ENCODE measurements around the gene CHURC1.

CHURC1 gene

GRCh38 chr14:64940336-64940910 lies 26.2 kb downstream of the CHURC1 start:
- DNase-seq = no peak

DNA sequence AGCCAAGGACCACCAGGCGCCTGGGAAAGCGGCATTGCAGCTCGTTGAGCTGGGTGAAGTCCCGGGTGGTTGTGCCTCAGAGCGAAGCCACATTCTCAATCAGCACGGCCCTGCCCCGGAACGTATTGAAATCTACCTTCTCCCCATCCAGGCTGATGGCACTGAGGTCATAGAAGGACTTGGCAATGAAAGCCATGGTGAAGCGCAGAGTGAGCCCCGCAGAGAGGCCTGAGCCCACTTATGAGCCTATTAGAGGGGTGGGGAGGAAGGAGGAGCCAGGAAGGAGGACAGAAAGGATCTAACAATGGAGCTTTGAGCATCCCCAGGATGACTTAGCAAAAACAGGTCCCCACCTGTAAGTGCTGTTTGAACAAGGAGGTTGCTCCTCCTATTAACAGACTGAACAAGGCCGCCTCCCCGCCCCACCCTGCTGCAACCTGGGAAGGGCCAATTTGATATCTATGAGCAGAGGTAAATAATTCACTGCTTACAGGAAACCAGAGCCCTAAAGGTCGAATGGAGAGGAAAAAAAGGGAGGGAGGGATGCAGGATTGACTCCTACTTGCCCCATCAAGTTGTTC lies 28.4 kb downstream of the CHURC1 start, which contains the start of gene GPX2:
GPX2 (minus strand) TSS at position 215 of the 581 bp plus-strand sequence; CDS start at position 196, 19 bp downstream.
- no peak for DNase-seq

DNA sequence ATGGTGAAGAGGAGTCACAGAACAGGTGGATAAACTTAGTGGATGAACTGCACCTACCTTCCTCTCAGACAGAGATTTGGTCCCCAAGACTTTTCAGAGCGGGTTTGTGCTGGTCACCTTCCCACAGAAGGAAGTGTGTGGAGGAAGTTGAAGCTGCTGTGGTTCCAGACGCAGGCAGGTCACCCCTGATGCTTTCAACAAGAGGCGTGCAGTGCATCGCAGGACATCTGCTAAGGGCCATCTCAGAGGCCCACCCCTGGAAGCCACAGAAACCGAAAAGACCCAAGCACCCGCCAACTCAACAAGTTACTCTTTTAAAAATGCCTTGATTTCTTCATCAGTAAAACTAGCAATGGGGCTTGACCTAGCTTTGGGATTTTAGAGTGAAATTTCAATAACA lies 29.3 kb downstream of the CHURC1 start:
- no peak for DNase-seq

- no peak for DNase-seq
These were observed 29.8 kb downstream of the CHURC1 start for GRCh38 chr14:64944041-64944440.

DNA sequence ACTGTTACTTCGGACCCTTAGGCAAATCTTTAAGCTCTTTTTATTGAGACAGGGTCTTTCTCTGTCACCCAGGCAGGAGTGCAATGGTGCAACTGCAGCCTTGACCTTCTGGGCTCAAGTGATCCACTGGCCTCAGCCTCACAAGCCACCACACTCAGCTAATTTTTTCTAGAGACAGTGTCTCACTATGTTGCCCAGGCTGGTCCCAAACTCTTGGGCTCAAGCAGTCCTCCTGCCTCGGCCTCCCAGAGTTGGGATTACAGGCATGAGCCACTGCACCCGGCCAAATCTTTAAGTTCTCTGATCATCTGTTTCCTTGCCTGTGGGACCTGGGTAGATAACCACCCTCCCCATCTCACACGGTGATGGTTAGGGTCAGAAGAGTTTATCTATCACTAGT lies 30.6 kb downstream of the CHURC1 start:
- no peak for DNase-seq

GRCh38 chr14:64945431-64946178 lies 31.4 kb downstream of the CHURC1 start:
- DNase-seq = no peak

DNA sequence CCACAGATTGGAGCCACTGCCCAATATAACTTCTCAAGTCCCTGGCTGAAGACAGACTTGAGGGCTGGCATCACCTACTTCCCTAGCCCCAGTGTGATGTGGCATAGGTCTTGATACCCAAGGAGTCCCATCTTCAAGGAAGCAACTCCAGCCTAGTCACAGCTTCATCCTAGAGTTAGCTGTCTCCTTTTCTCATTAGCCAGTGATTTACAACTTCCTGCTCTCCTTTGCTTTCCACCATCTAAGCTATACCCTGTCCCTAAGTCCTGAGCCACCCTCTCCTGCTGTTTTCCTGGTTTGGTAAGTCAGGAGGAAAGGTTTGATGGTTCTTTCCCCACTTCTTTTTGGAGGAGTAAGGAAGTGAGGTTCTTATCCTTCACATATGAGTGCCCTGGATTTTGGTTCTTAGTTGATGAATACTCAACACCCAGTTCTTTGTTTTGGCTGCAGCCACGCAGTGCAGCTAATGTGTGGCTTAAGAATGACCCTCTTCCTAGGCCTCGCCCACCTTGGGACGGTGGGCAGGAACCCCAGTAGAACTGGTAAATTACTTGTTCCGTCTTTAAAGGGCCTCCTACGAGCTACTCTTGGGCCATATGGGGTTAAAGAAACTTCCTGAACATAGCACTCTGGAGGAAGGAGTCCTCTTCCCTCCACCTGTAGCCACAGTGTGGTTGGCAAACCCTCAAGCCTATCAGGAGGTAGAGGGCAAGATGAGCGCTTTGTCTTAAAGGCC lies 32.2 kb downstream of the CHURC1 start:
- DNase-seq = no peak

GRCh38 chr14:64947710-64948611 lies 33.7 kb downstream of the CHURC1 start:
- DNase-seq = no peak

DNA sequence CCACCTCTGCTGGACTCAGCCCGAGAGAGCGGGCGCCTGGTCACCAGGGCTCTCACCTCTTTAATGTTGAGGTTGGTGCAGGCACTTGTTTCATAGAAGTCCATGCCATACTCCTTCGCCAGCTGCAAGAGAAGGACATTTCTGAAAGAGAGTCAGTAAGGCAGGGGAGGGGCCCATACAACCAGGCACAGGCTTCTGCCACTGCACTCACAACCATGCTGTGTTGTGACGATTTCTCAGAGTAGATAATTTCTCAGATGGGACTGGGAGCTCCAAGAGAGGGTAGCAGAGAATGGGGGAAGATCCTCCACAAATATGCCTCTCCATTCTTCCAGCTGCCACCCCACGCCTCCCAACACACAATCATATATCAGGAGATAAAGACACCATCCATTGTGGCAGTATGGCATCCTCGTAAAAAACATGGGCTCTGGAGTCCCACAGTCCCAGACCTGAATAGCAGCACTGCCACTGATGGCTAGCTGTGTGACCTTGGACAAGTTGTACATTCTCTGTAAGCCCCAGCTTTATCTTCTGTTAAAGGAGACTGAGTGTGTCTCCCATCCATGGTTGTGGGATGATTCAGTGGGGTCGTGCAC lies 34.5 kb downstream of the CHURC1 start:
- no peak for DNase-seq

DNA sequence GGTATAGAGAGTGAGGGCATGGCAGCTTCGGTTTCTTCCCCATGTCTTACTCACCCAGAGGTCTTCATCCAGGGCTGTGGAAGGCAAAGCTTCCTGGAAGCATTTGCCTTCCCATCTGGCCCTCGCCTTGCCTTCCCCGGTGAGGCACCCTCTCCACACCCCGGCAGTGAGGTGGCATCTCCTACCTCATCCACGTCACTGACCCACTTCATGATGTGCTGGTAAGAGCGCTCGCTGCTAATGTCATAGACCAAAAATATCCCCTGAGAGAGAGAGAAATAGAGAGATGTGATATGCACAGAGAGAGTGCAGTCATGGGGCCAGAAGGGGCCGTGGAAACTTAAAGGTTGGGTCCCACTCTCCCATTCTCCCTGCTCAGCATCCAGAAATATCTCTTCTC lies 36.6 kb downstream of the CHURC1 start:
- no peak for DNase-seq

DNA sequence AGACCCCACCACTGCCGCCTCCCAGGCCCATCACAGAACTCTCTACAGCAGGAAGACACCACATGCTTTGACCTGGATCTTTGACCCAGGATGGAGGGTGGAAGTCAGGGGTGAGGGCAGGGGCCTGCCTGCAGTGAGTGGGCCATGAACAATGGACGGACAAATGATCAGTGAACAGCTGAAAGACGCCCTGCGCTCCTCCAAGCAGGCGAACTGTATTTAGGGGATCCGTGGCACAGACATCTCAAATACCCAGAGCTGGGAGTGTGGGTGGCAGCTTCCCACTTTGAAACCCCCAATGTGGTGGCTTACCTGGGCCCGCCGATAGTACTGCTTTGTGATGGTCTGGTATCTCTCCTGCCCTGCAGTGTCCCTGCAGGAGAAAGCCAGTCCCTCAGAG lies 37.0 kb downstream of the CHURC1 start:
- DNase-seq = no peak

DNA sequence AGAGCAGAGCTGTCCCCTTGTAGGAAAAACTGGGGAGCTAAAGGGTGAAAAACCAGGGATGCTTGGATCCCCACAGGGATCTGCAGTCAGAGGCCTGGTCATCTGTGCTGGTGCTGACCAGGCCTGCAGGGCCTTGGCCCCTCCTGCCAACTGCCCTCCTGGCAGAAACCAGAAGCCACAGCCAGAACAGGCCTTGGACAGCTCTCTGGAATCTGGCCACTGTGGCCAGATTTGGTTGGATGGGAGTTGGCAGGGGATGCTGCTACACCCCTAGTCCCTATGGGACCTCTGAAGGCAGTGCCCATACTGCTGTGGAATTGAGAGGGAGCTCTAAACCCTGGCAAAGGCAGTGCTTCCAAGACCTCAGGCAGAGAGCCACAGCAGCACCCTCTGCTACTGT lies 37.5 kb downstream of the CHURC1 start:
- no peak for DNase-seq

DNA sequence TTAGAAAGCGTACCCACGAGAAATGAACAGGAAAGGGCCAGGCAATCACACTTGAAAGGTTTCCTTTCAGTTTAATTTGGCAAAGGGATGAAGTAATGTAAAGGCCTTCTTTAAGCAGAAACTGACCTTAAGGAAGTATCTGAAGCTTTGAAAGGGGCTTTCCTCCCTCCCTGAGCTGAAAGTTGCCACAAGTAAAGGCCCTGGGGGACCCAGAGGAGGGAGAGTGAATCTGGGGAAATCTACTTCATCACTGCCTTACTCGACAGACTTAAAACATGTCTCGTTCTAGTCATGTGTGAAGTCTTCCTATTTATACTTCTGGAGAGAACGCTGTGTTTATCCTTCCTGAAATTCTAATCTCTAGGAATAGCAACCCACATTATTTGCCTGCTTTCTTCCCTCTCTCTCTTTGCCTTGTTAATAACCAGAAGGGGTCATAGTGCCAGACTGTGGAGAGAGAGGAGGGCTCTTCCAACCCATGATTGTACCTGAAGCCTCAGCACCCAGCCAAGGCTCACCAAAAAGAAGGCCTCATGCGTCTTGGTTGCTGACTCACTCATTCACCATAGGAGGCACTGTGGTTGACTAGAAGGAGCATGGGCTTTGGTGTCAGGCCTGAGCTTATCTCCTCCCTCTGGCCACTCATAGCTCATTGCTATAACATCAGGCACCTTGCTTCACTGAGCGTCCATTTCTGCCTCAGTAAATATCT lies 38.5 kb downstream of the CHURC1 start:
- peak; percentile 64 for DNase-seq

DNA sequence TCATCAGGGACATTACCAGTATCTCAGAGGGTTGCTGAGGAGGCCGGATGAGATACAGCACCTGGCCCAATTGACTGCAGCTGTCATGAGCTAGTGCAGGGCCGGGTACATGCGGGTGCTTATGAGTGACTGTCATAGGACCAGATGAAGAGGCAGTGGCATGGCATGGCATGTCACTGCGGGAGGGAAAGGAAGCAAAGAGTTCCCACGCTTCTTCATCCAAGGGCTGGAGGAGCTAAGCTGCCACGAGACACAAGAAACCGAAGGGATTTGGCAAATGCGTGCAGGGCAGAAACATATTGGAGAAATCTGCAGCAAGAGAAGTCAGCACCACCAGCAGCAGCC lies 39.0 kb downstream of the CHURC1 start:
- DNase-seq = no peak

DNA sequence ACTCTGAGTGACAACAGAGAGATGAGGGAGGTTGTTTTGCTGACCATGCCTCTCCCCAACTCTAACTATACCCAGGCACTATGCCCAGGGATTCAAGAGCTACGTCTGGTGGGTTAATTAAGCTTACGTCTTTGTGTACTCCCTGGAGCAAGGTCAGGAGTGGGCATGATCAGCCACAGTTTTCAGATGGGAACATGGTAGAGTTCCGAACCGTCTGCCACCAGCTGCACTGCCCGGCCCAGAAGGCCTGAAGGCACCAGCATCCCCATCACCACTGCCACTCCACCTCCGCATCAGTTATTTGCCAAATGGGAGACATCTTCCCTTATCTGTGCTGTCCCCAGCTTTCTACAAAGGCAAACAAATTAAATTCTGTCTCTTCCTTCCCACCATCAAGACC lies 39.4 kb downstream of the CHURC1 start:
- DNase-seq = no peak

GRCh38 chr14:64954491-64955240 lies 40.4 kb downstream of the CHURC1 start:
- no peak for DNase-seq

DNA sequence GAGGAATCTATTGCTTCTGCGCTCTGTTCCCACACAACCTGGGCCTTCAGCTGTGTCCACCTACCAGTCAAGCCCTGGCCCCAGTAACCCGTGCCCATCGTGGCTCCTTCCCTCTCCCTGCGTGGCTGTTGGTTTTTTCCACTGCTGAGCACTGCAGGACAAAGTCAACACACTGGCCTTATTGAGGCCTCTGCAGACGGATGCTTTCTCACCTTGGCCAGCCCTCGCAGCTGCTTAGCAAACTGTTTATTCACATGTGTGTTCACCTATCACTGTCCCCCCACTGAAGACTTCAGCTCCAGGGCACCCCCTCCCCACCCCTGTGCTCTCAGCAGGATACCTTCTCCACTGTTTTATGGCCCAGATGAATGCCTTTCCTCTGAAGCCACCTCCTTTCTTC lies 41.0 kb downstream of the CHURC1 start:
- DNase-seq = no peak

DNA sequence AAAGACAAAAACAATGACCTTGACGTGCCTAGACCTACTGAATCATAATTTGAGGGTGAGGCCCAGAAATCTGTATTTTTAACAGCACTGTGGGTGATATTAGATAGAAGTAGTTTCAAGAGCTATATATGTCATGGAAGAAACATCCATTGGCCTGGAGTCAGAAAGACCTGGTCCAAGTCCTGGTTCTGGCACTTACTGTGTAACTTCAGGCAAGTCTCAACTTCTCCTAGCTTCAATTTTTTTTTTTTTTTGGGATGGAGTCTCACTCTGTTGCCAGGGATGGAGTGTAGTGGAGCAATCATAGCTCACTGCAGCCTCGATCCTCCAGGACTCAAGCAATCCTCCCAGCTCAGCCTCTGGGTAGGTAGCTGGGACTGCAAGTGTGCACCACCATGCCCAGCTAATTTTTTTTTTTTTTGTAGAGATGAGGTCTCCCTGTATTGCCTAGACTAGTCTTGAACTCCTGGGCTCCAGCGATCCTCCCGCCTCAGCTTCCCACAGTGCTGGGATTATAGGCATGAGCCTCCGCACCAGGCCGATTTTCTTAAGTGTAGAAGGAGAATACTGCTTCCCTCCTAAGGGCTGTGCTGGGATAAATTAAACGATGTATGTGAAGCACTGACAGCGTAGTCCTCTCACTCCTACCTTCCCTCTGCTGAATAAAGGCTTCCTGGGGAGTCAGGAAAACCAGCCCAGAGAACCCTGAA lies 42.6 kb downstream of the CHURC1 start:
- DNase-seq = no peak

- DNase-seq = no peak
These were observed 43.9 kb downstream of the CHURC1 start for GRCh38 chr14:64958201-64958600.

DNA sequence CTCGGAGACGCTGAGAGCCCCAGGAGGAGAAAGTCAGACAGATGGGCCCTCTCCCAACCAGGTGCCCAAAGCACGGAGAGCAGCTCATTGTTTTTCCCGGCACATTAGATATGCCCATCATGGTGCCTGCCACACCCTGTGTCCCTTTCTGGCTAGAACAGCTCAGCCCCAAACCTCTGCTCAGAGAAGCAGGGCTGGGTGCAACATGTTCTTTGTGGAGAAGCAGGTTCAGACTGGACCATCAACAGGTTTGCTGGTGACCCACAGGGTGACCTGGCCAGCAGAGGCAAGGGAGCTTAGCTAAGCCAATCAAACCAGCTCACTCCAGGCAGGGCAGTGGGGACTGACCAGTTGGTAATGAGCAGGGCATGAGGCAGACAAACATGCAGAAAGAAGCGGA lies 44.5 kb downstream of the CHURC1 start:
- no peak for DNase-seq

Data from hematopoietic multipotent progenitor cell treated with erythropoietin and hydrocortisone succinate and interleukin-3 and kit ligand, for 8 days (in vitro differentiated cells).